GM21526 (cell line): Measurements from ENCODE around the gene C6orf62.
"Not testable (repeated sequence)": the region's sequence is repeated elsewhere in the genome, so short reads cannot be mapped to it uniquely, and the experiment has no call there.

Experiments
- ATAC-seq: cut with Tn5 transposase; IDR thresholded peaks from one replicate; pipeline ENCODE4 v1.9.1; 2021; ENCODE audit warnings: moderate library complexity; ENCODE audit not compliant: unreplicated experiment, low FRiP score

Gene C6orf62

GRCh38 chr6:24668997-24669361 is 50.0 kb downstream of the C6orf62 start:
- no peak for ATAC-seq

- not testable (repeated sequence) for ATAC-seq
Observed at GRCh38 chr6:24668066-24668996, 50.6 kb downstream of the C6orf62 start.

GRCh38 chr6:24667378-24667803 is 51.6 kb downstream of the C6orf62 start:
- ATAC-seq = peak; percentile 2

- peak; percentile 96 for ATAC-seq
Observed at GRCh38 chr6:24666641-24667377, 52.1 kb downstream of the C6orf62 start, which contains the start of the genes ACOT13 and TDP2. Gene ACOT13 (plus strand): TSS chr6:24667077. CDS start chr6:24667264, 187 bp downstream. Gene TDP2 (minus strand): TSS chr6:24666899. CDS start chr6:24666862, 37 bp downstream.

GRCh38 chr6:24666097-24666640 is 52.8 kb downstream of the C6orf62 start:
- peak; percentile 41 for ATAC-seq

GRCh38 chr6:24664046-24664987 is 54.6 kb downstream of the C6orf62 start:
- no peak for ATAC-seq

- no peak for ATAC-seq
Observed at GRCh38 chr6:24663189-24663588, 55.8 kb downstream of the C6orf62 start.

- no peak for ATAC-seq
Observed at GRCh38 chr6:24662236-24662635, 56.7 kb downstream of the C6orf62 start.

GRCh38 chr6:24661759-24662158 is 57.2 kb downstream of the C6orf62 start:
- ATAC-seq = not testable (repeated sequence)

GRCh38 chr6:24660105-24660504 is 58.8 kb downstream of the C6orf62 start:
- no peak for ATAC-seq

GRCh38 chr6:24659561-24659960 is 59.4 kb downstream of the C6orf62 start:
- ATAC-seq = no peak

GRCh38 chr6:24658573-24659560 is 60.1 kb downstream of the C6orf62 start:
- ATAC-seq = no peak

- ATAC-seq = no peak
Observed at GRCh38 chr6:24655215-24655614, 63.7 kb downstream of the C6orf62 start.
